ENCODE results near the gene CIB4.

- TF ChIP-seq POLR2A (IDR thresholded peaks at IDR 0.05) (no peak), CTCF (IDR thresholded peaks at IDR 0.05) (no peak), EP300 (IDR thresholded peaks at IDR 0.05) (no peak), POLR2AphosphoS5 (IDR thresholded peaks at IDR 0.05) (no peak)
Measured at GRCh38 chr2:26633993-26634595, 7.1 kb downstream of the CIB4 start.

All from sigmoid colon (tissue), 4 donors.